ENCODE measurements around the gene YAE1.
A peak's percentile ranks its signal among the peaks of the same experiment; 100 is the strongest.

The YAE1 gene

GRCh38 chr7:39557222-39557621 lies 9.0 kb upstream of the YAE1 start:
- no peak for DNase-seq (ENCODE audit: low read depth)

GRCh38 chr7:39557911-39558310 lies 8.3 kb upstream of the YAE1 start:
- DNase-seq (ENCODE audit: low read depth): no peak

GRCh38 chr7:39560408-39560807 lies 5.8 kb upstream of the YAE1 start:
- DNase-seq (ENCODE audit: low read depth): no peak

GRCh38 chr7:39560997-39561396 lies 5.2 kb upstream of the YAE1 start:
- no peak for DNase-seq (ENCODE audit: low read depth)

- DNase-seq (ENCODE audit: low read depth): no peak
Measured at GRCh38 chr7:39565538-39565937, 666 bp upstream of the YAE1 start.

- no peak for DNase-seq (ENCODE audit: low read depth)
Measured at GRCh38 chr7:39567294-39567693, 1.1 kb downstream of the YAE1 start.

GRCh38 chr7:39574673-39575349 lies 8.6 kb downstream of the YAE1 start:
- no peak for DNase-seq (ENCODE audit: low read depth)

GRCh38 chr7:39577229-39577874 lies 11.1 kb downstream of the YAE1 start:
- no peak for DNase-seq (ENCODE audit: low read depth)

GRCh38 chr7:39580149-39580874 lies 14.1 kb downstream of the YAE1 start:
- peak; percentile 87 for DNase-seq (ENCODE audit: low read depth)

GRCh38 chr7:39582536-39582935 lies 16.3 kb downstream of the YAE1 start:
- DNase-seq (ENCODE audit: low read depth): no peak

GRCh38 chr7:39583539-39583938 lies 17.3 kb downstream of the YAE1 start:
- no peak for DNase-seq (ENCODE audit: low read depth)

- DNase-seq (ENCODE audit: low read depth): no peak
Measured at GRCh38 chr7:39587393-39587792, 21.2 kb downstream of the YAE1 start.

GRCh38 chr7:39588416-39588815 lies 22.2 kb downstream of the YAE1 start:
- DNase-seq (ENCODE audit: low read depth): no peak

GRCh38 chr7:39589323-39590111 lies 23.3 kb downstream of the YAE1 start:
- peak; percentile 81 for DNase-seq (ENCODE audit: low read depth)

GRCh38 chr7:39592586-39592985 lies 26.4 kb downstream of the YAE1 start:
- peak; percentile 73 for DNase-seq (ENCODE audit: low read depth)

GRCh38 chr7:39594988-39595620 lies 28.9 kb downstream of the YAE1 start:
- DNase-seq (ENCODE audit: low read depth): peak; percentile 51

GRCh38 chr7:39602351-39602750 lies 36.1 kb downstream of the YAE1 start:
- no peak for DNase-seq (ENCODE audit: low read depth)

GRCh38 chr7:39603924-39604323 lies 37.7 kb downstream of the YAE1 start:
- DNase-seq (ENCODE audit: low read depth): no peak

- no peak for DNase-seq (ENCODE audit: low read depth)
Measured at GRCh38 chr7:39605087-39605486, 38.9 kb downstream of the YAE1 start.

GRCh38 chr7:39606352-39606751 lies 40.1 kb downstream of the YAE1 start:
- DNase-seq (ENCODE audit: low read depth): no peak

GRCh38 chr7:39606941-39607340 lies 40.7 kb downstream of the YAE1 start:
- no peak for DNase-seq (ENCODE audit: low read depth)

- DNase-seq (ENCODE audit: low read depth): no peak
Measured at GRCh38 chr7:39607865-39608264, 41.7 kb downstream of the YAE1 start.
